B cell (primary cell): ENCODE results near the gene ZSCAN2.

Experiments
- EZH2 ChIP-seq: IDR thresholded peaks from 2 replicates; pipeline ENCODE4 v1.6.1; 2012; ENCODE audit warnings: borderline replicate concordance, low read depth, mild to moderate bottlenecking, moderate library complexity, low read length; ENCODE audit not compliant: insufficient read depth, poor library complexity, severe bottlenecking
- TF ChIP-seq, protein P1 (sequence below): fragments of 200-600 bp; IDR thresholded peaks from one replicate; pipeline ENCODE4 v1.8.0; 2022; ENCODE audit warnings: antibody characterized with exemption, mild to moderate bottlenecking

DNA sequence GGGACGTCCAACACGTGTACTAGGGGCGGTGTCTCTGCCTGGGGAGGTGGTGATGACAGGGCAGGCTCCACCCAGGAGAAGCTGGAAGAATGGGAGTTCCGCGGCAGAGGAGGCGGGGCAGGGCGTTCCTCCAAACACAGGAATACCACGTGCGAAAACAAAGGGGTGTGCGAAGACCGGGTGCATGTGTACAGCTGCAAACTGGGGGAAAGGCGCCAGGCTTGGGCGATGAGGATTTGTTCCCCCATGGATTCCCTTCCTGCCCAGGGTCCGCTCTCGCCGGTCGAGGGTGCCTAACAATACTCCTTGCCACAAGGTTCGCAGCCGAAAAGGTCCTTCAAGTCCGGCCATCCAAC, 500 bp upstream of the ZSCAN2 start:
- TF ChIP-seq, protein P1, sequence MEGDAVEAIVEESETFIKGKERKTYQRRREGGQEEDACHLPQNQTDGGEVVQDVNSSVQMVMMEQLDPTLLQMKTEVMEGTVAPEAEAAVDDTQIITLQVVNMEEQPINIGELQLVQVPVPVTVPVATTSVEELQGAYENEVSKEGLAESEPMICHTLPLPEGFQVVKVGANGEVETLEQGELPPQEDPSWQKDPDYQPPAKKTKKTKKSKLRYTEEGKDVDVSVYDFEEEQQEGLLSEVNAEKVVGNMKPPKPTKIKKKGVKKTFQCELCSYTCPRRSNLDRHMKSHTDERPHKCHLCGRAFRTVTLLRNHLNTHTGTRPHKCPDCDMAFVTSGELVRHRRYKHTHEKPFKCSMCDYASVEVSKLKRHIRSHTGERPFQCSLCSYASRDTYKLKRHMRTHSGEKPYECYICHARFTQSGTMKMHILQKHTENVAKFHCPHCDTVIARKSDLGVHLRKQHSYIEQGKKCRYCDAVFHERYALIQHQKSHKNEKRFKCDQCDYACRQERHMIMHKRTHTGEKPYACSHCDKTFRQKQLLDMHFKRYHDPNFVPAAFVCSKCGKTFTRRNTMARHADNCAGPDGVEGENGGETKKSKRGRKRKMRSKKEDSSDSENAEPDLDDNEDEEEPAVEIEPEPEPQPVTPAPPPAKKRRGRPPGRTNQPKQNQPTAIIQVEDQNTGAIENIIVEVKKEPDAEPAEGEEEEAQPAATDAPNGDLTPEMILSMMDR: no peak
- no peak for TF ChIP-seq EZH2
